ENCODE results near the gene RMI2.
A peak's percentile ranks its signal among the peaks of the same experiment; 100 is the strongest.

Gene RMI2

DNA sequence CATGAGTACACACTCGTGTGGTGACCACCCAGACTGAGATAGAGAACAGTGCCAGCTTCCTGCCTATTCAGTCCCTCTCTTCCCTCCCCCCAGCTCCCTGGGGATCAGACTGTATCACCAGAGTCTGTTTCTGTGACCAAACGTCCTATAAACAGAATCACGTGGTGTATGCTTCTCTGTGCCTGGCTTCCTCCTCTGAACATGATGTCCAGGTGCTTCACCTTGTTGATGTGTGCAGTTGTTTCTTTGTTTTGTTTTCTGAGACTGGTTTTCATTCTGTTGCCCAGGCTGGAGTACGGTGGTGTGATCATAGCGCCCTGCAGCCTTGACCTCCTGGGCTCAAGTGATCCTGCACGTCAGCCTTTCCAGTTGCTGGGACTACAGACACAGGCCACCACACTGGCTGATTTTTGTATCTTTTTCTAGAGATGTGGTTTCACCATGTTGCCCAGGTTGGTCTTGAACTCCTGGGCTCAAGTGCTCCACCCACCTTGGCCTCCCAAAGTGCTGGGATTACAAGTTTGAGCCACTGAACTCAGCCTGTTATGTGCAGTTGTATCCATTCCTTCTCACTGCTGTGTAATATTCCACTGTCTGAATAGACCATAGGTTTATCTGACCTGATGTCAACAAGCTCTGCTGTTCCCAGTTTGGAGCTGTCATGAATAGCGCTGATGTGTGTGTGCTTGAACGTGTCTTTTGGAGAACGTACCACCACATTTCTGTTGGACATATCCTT, 35.2 kb upstream of the RMI2 start:
- no peak for DNase-seq (ENCODE audit: low read depth, low spot score)

DNA sequence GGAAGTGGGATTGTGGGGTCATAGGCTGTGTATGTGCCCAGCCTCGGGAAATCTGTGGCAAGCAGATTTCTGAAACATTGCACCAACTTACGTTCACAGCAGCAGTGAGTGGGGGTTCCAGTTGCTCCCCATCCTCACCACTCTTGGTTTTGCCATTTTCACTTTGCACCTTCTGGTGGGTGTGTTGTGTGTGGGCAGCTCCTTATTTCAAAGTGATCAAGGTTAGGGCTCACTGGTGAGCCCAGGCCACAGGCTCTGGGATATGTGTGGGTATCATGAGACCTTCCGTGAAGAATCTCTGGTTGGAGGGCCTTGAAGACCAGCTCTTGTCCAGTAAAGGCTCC, 34.7 kb upstream of the RMI2 start:
- no peak for DNase-seq (ENCODE audit: low read depth, low spot score)

DNA sequence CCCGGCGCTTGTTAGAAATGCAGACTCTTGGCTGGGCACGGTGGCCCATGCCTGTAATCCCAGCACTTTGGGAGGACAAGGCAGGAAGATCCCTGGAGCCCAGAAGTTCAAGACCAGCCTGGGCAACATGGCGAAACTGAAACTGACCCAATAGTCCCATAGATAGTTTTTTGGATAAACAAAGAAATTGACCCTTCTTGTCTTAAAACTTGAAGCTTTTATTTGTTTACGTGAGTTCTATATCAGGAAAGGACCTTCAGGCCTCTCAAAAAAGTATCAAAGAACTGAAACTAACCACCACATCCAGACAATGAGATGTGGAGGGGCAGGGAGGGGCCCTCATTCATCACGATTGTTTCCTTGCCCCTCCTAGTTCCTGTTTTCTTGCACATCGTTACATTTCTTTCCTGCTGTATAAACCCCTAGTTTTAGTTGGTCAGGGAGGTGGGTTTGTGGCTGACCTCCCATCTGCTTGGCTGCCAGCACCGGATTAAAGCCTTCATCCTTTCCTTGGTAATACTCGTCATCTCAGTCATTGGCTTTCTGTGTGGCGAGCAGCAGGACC, 34.2 kb upstream of the RMI2 start:
- DNase-seq (ENCODE audit: low read depth, low spot score): no peak

DNA sequence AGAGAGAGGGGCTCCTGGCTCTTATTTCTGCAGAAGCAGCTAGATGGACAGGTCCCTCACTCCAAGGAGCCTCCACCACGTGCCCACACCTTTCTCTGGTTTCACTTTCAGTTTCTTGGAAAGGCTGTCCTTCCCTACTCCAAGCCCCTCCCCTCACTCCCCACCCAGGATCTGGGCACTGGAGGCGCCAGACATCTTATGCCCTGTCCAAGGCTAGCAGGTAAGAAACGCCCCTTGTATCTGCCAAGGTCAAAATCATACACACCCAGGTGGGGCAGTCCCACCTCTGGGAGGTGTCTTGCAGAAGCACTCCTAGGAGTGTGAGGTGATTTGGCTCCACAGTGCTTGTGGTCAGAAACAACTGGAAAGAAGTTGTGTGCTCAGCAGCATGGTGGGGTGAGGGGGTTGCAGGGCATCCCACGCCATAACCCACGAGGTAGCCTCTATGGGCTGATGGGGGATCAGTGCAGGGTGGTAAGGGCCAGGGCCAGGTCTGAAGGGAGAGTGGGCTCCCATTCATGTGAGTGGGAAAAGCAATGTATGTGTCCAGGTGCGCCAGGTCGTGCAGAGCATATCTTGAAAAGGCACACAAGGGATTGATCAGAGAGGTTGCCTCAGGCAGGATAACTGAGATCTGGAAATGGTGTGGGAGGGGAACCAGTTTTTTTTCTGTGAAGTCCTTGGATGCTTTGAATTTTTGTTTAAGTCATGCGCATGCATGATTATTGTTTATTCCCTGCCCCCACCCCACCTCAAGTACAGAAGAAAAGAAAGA, 32.4 kb upstream of the RMI2 start:
- no peak for DNase-seq (ENCODE audit: low read depth, low spot score)

DNA sequence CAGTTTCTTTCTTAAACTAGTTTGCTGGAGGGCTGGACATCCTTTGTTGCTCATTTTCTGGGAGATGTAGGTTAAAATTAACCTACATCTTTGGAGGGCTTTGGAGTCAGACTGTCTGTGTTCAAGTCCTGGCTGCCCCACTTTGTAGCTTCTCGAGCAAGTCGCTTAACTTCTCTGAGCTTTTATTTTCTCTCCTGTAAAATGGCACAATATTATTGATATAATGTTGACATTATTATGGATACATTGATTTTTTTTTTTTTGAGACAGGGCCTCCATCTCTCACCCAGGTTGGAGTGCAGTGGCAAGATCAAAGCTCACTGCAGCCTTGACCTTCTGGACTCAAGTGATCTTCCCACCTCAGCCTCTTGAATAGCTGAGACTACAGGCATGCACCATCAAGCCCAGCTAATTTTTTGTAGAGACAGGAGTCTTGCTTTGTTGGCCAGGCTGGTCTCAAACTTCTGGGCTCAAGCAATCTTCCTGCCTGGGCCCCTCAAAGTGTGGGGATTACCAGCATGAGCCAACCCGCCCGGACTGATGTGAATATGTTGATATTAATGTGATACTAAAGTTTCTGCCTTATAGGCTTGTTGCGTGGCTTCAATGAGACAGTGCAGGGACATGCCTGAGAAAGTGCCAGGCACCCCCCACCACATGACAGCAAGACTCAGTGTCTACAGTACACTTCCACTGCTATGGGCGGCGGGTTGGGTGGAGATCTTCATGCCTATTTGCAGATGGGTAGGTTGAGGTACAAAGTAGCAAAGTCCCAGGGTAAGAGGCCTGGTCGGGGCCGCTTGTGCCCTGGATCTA, 31.6 kb upstream of the RMI2 start:
- DNase-seq (ENCODE audit: low read depth, low spot score): no peak

DNA sequence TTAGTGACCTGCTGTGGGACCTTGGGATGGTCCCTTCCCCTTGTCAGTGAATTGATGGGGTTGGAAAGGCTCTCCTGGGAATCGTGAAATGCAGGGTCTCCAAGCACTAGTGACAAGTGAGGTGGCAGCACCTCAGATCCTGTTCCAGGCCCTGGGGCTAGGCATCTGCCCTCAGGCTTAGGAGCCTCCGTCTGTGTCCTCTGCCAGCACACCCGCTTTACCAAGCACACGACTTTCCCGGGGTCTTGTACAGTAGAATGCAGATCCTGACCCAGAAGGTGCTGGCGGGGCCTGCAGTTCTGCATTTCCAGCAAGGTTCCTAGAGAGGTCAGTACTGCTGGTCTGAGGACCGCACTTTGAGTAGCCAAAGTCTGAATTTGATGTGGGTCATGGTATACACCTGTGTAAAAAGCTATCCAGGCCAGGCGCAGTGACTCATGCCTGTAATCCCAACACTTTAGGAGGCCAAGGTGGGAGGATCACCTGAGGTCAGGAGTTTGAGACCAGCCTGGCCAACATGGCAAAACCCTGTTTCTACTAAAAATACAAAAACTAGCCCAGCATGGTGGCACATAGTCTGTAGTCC, 30.9 kb upstream of the RMI2 start:
- no peak for DNase-seq (ENCODE audit: low read depth, low spot score)

DNA sequence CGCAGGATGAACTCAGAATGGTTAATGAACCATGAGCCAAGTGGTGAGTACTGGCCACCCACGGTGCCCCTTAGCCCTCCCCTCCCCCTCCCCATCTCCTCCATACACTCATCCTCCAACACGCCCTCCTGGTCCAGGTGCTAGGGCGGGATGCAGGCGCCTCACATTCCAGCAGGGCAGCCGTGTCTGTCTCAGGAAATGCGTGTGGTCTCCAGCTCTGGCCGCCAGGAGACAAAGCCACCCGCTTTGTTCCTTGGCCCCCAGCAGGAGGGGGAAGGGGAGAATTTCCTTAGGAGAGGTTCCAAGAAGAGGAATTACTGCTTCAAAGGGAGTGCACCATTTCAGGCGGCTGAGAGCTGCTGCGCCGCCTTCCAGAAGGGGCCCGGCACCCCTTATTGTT, 29.7 kb upstream of the RMI2 start:
- peak; percentile 99 for DNase-seq (ENCODE audit: low read depth, low spot score)

DNA sequence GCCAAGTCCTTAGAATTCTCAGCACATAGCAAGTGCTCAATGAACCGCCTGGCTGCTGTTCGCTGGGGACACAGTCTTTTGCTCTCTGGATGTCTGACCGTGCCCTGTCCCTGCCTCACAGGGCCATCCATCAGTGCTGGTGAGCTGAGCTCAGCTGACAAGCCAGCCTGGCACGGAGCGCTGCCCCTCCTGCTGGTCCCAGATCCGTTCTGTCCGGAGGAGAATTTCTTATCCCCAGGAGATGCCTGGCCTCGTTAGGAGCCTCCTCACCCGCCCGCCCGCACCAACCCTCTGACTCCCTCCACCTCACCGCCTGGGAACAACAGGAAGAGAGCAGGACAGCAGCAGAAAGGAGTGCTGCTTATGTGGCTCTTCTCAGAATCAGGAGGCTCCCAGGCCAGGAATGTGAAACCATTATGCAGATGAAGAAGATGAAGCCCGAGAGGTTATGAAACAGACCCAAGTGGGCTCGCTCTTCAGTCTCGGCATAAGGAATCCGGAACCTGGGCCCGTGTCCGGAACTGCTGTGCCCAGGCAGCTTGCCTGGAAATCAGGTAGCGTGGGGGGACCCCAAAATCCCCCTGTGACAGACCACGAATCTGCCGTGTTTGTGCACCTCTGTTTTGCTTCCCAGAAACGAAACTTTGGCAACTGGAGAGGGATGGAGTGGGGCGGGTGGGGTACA, 28.8 kb upstream of the RMI2 start:
- DNase-seq (ENCODE audit: low read depth, low spot score): no peak

DNA sequence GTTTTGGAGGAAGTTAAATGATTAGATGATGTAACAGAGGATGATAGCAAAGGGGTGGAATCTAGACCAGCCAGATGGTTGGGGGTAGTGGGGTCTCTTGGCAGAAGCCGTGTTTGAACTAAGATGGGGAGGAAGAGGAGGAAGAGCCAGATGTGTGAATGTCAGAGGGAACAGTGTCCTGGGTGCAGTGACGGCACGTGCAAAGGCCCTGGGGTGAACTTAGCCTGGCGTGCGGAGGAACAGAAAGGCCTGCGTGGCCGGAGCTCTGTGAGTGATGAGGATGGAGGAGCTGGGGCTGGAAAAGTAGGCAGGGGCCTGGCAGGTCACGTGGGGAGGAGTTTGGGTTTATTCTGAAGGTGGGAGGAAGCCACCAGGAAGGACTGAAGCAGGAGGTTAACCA, 26.4 kb upstream of the RMI2 start:
- no peak for DNase-seq (ENCODE audit: low read depth, low spot score)

DNA sequence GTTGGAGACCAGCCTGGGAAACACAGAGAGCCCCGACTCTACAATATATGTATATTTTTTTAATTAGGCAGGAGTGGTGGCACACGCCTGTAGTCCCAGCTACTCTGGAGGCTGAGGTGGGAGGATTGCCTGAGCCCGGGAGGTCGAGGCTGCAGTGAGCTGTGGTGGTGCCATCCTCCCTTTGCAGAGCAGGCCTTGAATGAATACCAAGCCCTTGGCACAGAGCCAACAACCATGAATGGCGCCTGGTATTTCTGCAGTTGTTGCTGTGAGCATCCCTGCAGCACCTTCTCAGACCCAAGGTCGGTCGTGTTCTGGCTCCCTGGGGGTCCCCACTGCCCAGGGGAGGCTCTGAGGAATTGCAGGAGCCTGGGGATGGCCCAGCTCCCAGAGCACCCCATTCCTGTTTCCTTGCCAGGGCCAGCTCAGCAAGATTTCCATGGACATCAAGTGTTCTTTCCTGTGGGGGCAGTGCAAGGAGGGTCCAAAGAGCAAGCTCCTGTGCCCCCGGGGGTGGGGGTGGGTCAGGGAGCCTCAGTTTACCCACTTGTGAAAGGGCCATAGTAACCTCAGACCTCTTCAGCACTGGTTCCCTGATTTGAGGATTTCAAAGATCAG, 25.6 kb upstream of the RMI2 start:
- no peak for DNase-seq (ENCODE audit: low read depth, low spot score)

DNA sequence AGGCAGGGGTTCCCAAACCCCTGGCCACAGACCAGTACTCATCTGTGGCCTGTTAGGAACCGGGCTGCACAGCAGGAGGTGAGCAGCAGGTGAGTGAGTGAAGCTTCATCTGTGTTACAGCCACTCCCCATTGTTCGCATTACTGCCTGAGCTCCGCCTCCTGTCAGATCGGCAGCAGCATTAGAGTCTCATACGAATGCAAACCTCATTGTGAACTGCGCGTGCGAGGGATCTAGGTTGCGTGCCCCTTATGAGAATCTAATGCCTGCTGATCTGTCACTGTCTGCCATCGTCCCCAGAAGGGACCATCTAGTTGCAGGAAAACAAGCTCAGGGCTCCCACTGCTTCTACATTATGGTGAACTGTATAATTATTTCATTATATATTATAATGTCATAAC, 25.1 kb upstream of the RMI2 start:
- no peak for DNase-seq (ENCODE audit: low read depth, low spot score)

DNA sequence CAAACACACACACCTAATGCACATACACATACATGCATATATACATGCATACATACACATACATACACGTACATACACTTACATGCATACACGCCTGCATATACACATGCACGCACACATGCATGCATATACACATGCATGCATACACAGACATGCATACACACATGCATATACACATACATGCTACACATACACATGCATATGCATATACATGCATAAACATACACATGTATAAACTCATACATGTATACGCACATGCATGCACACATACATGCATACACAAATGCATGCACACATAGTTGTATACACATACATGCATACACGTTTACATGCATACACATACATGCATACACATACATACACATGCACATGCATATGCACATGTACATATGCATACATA, 23.6 kb upstream of the RMI2 start:
- no peak for DNase-seq (ENCODE audit: low read depth, low spot score)

DNA sequence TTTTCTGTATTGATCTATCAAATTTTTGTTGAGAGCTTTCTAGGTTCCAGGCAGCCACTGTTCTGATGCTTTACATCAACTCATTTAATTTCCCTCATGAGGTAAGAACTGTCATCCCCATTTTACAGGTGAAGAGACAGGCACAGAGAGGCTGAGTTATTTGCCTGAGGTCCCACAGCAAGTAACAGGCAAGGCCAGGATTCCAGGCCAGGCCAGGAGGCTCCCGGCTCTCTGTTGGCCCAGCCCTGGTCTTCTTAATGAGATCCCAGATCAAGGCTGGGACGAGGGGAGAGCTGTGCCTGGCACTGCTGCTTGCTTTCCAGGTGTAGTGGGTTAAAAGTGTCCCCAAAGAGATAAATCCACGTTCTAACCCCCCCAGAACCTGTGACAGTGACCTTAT, 22.4 kb upstream of the RMI2 start:
- no peak for DNase-seq (ENCODE audit: low read depth, low spot score)

DNA sequence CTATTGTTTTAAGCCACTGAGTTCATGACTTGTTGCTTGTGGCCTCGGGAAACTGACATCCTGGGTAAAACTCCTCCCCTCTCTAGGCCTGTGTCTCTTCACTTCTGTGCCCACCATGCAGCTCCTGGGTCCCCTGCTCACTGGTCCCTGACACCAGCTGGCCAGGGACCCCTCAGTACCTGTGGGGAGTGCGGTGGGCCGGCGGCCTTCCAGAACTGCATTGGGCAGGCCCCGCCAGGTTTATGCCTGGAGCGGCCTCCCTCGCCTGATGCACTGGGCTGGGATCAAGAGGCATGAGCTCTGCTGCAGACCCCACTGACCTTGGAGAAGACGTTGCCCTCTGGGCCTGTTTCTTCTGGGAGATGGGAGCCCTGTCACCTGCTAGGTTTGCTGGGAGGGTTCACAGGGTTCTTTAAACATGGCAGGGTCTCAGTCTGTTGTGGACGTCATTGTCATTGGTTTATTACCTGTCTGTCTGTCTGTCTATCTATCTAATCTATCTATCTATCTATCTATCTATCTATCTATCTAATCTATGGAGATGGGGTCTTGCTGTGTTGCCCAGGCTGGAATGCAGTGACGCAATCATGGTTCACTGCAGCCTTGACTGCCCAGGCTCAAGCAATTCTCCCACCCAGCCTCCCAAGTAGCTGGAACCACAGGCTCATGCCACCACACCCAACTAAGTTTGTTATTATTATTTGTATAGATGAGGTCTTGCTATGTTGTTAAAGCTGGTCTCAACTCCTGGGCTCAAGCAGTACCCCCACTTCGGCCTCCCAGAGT, 21.5 kb upstream of the RMI2 start:
- DNase-seq (ENCODE audit: low read depth, low spot score): no peak

DNA sequence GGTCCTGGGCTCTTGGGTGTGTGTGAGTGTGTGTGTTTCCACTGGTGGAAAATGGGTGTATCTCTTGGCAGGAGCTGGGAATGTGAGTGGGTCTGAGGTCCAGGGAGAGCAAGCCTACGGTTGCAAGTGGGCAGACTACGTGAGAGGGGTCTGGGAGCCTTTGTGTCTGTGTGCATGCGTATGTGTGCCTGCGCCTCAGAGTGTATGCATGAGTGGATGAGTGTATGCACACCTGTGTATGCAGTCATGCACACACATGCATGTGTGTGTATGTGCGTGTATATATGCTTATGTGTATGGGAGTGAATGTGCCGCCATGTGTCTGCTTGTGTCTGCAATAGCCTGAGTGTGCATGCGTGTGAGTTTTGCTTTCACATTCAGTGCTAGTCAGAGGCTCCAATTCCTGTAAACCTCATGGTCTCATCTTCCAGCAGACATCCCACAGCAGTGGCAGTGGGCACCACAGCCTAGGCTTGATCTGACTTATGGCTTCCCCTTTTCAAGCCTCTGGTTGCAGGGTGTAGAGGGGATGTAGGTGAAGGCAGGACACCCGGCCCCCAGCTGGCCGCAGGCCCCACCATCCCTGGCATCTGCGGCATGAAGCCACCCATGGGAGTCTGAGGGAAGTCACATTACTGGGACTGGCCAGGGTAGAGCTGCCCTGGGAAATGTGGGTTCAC, 19.7 kb upstream of the RMI2 start:
- DNase-seq (ENCODE audit: low read depth, low spot score): no peak

DNA sequence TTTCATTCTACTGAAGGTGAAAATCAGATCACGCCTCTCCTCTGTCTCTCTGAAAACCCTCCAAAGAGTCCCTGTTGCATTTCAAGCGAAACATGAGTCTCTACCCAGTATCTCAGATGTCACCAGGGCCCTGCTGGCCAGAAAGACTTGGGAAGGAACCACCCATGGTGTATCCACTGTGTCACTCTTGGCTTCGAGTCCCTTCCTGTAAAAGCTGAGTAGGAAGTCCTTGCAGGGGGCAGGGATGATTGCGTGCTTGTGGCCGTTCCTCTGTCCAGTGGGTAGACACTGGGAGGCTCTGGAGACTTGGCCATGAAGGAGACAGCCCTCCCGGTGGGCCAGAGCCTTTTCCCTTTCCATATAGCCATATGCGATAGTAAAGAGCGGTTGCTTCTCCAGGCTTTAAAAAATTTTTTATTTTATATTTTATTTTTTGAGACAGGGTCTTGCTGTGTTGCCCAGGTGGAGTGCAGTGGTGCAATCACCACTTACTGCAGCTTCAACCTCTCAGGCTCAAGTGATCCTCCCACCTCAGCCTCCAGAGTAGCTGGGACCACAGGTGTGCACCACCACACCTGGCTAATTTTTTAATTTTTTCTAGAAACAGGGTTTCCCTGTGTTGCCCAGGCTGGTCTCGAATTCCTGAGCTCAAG, 19.0 kb upstream of the RMI2 start:
- DNase-seq (ENCODE audit: low read depth, low spot score): no peak

DNA sequence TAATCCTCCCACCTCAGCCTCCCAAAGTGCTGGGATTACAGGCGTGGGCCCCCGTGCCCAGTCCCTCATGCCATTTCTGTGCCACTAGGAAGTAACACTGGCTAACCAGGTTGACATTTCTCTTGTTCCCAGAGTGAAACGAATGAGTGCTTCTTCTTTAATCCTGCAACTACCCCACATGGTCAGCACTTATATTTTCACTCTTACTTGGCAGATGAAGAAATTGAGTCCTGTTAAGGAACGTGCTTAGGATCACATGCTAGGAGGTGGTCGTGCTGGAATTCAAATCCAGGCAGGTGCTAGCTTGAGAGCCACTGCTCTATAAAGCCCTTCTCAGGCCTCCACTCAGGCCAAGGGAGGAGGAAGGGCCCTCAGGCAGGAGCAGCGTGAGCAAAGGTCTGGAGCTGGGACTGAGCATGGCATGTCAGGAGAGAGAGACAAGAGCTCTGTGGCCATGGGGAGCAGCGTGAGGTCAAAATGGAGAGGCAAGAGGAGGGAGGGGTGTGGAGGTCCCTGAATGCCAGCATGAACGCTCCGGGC, 18.5 kb upstream of the RMI2 start:
- no peak for DNase-seq (ENCODE audit: low read depth, low spot score)

DNA sequence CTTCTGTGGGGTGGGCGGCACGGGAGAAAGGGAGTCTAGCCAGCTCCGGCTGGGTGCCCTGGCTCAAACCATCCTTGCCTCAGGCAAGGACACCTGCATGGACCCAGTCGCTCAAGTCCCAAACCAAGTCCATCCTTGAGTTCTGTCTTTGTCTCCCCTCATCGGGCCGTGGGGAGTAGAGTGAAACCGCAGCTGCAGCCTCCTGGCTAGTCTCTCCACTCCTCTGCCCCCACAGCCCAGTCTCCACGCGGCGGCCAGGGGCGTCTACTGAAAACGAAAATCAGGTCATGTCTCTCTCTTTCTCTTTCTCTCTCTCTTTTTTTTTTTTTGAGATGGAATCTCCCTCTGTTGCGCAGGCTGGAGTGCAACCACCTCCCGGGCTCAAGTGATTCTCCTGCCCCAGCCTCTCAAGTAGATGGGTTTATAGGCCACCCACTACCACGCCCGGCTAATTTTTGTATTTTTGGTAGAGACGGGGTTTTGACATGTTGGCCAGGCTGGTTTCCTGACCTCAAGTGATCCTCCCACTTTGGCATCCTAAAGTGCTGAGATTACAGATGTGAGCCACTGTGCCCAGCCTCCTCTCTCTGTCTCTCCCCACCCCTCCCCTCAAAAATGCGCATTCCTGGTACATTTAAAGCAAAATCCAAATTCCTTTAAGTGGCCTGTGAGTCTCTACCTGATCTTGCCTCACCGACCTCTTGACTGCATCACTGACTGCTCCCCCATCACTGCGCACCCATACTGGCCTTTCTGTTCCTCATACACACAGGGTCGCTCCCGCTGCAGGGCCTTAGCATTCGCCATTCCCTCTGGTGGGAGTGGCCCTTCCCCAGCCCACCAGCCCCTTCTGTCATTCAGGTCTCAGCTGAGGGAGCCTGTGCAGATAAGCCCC, 17.7 kb upstream of the RMI2 start:
- no peak for DNase-seq (ENCODE audit: low read depth, low spot score)
